Tibial nerve (tissue), 3 donors: ENCODE data around the gene FAM171A1.

Experiments used
- CTCF ChIP-seq, 5 experiments: fragments of 200-600 bp in 3 of 5; fragments of 450-650 bp in 2 of 5; sonication (generic) in 3 of 5; IDR thresholded peaks; one replicate each; pipeline ENCODE4 v1.5.1; 2016 to 2019; ENCODE audit warnings: antibody characterized with exemption in 5 of 5, mild to moderate bottlenecking in 3 of 5, moderate library complexity in 2 of 5
- POLR2A ChIP-seq, 2 donors: fragments of 450-650 bp; IDR thresholded peaks; one replicate each; pipeline ENCODE4 v1.6.1; 2017; ENCODE audit warnings: antibody characterized with exemption in 2 of 2, mild to moderate bottlenecking in 2 of 2, moderate library complexity in 2 of 2

DNA sequence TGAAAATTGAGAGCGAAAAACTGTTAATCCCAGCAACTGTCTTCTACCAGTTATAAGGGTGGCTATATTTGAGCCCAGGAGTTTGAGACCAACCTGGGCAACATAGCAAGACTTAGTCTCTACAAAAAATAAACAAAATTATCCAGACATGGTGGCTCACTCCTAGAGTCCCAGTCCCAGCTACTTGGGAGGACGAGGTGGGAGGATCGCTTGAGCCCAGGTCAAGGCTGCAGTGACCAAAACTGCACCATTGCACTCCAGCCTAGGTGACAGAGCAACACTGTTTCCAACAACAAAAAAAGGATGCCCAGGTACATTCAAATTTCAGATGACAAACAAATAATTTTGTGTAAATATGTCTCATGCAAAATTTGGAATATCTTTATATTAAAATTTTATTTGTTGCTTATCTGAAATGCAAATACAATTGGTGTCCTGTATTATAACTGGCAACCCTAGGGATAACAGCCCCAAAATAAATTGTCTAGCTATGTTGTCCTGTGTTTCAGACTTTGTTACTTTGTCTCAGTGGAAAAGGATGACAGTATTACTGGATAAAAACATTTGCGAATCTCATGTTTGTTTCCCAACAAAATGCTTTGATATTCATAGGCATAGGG, 26.7 kb downstream of the FAM171A1 start:
- TF ChIP-seq CTCF (IDR thresholded peaks at IDR 0.05) (no peak), POLR2A (IDR thresholded peaks at IDR 0.05) (no peak)
